GM23248 (cell line): ENCODE data around the gene KISS1. TPM values are rescaled to one million over a fixed set of nuclear protein-coding genes. Genes with fewer than 3 reads are reported as not detected.
A peak's percentile ranks its signal among the peaks of the same experiment; 100 is the strongest.

ENCODE experiments used
- DNase-seq: peaks from one replicate; pipeline ENCODE4 v3.0.0-alpha.2; 2015
- H2AFZ ChIP-seq: fragments of 200-600 bp; sonication (generic); 2 replicates; pipeline ENCODE4 v1.6.1; 2016; ENCODE audit warnings: antibody characterized with exemption
- H3F3A ChIP-seq: fragments of 200-600 bp; sonication (generic); 2 replicates; pipeline ENCODE4 v1.6.1; 2016; ENCODE audit warnings: mild to moderate bottlenecking, antibody characterized with exemption, mixed run types; ENCODE audit not compliant: insufficient read depth
- H3K27ac ChIP-seq: fragments of 200-600 bp; sonication (generic); 2 replicates; pipeline ENCODE4 v1.5.1; 2016; ENCODE audit warnings: mild to moderate bottlenecking
- H3K27me3 ChIP-seq: fragments of 200-600 bp; sonication (generic); replicated peaks from 2 replicates; pipeline ENCODE4 v1.6.1; 2016; ENCODE audit warnings: mild to moderate bottlenecking; ENCODE audit not compliant: insufficient read depth
- H3K36me3 ChIP-seq: fragments of 200-600 bp; sonication (generic); 2 replicates; pipeline ENCODE4 v1.6.1; 2016; ENCODE audit warnings: low read depth, mild to moderate bottlenecking
- H3K4me1 ChIP-seq: fragments of 200-600 bp; sonication (generic); 2 replicates; pipeline ENCODE4 v1.6.1; 2016; ENCODE audit warnings: mild to moderate bottlenecking; ENCODE audit not compliant: insufficient read depth
- H3K4me2 ChIP-seq: fragments of 200-600 bp; sonication (generic); one replicate; pipeline ENCODE4 v1.6.1; 2016; ENCODE audit warnings: mild to moderate bottlenecking; ENCODE audit not compliant: unreplicated experiment
- H3K4me3 ChIP-seq: fragments of 200-600 bp; sonication (generic); 2 replicates; pipeline ENCODE4 v1.5.1; 2016; ENCODE audit warnings: mild to moderate bottlenecking
- H3K79me2 ChIP-seq: fragments of 200-600 bp; sonication (generic); 2 replicates; pipeline ENCODE4 v1.6.1; 2016; ENCODE audit warnings: mild to moderate bottlenecking; ENCODE audit not compliant: insufficient read depth
- H3K9ac ChIP-seq: fragments of 200-600 bp; sonication (generic); 2 replicates; pipeline ENCODE4 v1.6.1; 2016; ENCODE audit warnings: mild to moderate bottlenecking
- H3K9me2 ChIP-seq: fragments of 200-600 bp; sonication (generic); 2 replicates; pipeline ENCODE4 v1.6.1; 2016; ENCODE audit warnings: mixed run types, mild to moderate bottlenecking, moderate library complexity; ENCODE audit not compliant: insufficient read depth
- H3K9me3 ChIP-seq: fragments of 200-600 bp; sonication (generic); one replicate; pipeline ENCODE4 v1.6.1; 2017; ENCODE audit warnings: low read depth
- H4K20me1 ChIP-seq: fragments of 200-600 bp; sonication (generic); 2 replicates; pipeline ENCODE4 v1.6.0; 2016; ENCODE audit not compliant: insufficient read depth
- EZH2 ChIP-seq: fragments of 200-600 bp; sonication (generic); IDR thresholded peaks from 2 replicates; pipeline ENCODE4 v1.6.1; 2018; ENCODE audit warnings: antibody characterized with exemption, mild to moderate bottlenecking; ENCODE audit not compliant: insufficient read depth, poor library complexity, severe bottlenecking
- EZH2phosphoT487 ChIP-seq: fragments of 200-600 bp; sonication (generic); IDR thresholded peaks from 2 replicates; pipeline ENCODE4 v1.6.1; 2018; ENCODE audit warnings: antibody characterized with exemption, moderate library complexity, mild to moderate bottlenecking, low read depth; ENCODE audit not compliant: insufficient read depth
- WGBS, 2 experiments: methylation state at CpG; one replicate each; pipeline ENCODE4 v1.1.6; 2015 to 2017; ENCODE audit warnings: low lambda C conversion rate in 2 of 2, low coverage in 1 of 2; ENCODE audit errors: missing lambda C conversion rate in 2 of 2; 5-methylcytosine and 5-hydroxymethylcytosine counted together
- in situ Hi-C: fragments of 300-500 bp; cut with MboI; formaldehyde crosslinking; loops from 2 replicates; pipeline ENCODE4 v1.15.0; 2020
- polyA plus RNA-seq: library from polyadenylated mRNA; unstranded; fragments of >200 nt; fragmentation: Nextera tagmentation; extraction: Ambion mirVana; gene quantifications from 2 replicates; pipeline ENCODE4 v1.2.1, GENCODE V29; 2016
- total RNA-seq: library from RNA; depleted of rRNA; stranded (reverse); fragments of >200 nt; shearing (Covaris generic); gene quantifications from 2 replicates; pipeline ENCODE4 v1.2.3, GENCODE V29; 2014

The KISS1 gene
- total and polyA plus RNA-seq, 2 experiments from 2014 or later, result not detected

DNA sequence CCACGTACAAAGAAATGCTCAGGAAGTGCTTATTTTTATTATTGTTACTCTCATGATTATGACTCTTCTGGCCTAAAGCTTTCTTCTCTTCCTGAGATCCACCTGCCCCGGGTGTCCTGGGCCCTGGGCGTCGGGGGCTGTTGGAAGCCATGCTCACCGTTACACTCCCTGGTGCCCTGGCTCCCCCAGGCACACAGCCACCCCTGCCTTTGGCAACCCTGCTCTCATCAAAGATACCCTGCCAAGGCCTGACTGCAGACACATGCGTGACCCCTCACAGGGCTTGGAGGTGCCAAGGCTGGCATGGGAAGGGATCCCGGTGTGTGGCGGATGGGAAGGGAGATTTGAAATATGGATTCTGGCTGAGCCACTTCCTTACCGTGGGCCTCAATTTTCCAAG lies 3.3 kb upstream of the KISS1 start:
- Histone ChIP-seq H3K36me3 (no peaks in the 10 kb centered on the region), H3K9ac (no peak overlapping the region), H3K79me2 (no peaks in the 10 kb centered on the region), H3K9me2 (no peaks in the 10 kb centered on the region), H3K4me2 (no peak overlapping the region), H4K20me1 (no peaks in the 10 kb centered on the region), H3F3A (0 out of 2 replicates have a peak, but pooled peaks cover 3% of the 10 kb centered on the region), H3K4me3 (no peak overlapping the region), H3K27me3 (0 out of 2 replicates have a peak, but pooled peaks cover 2% of the 10 kb centered on the region), H3K9me3 (no peaks in the 10 kb centered on the region), H2AFZ (0 out of 2 replicates have a peak overlapping the region, but pooled peaks have one; percentile 23), H3K4me1 (peaks cover 18% of the 10 kb centered on the region), H3K27ac (no peak overlapping the region)
- TF ChIP-seq EZH2phosphoT487 (no peak), EZH2 (no peak)
- 83 to 85% methylated on average over 9 of the region's 9 CpGs for WGBS, 2 experiments
- DNase-seq, result no peak
- in situ Hi-C loops, result no loop called here

DNA sequence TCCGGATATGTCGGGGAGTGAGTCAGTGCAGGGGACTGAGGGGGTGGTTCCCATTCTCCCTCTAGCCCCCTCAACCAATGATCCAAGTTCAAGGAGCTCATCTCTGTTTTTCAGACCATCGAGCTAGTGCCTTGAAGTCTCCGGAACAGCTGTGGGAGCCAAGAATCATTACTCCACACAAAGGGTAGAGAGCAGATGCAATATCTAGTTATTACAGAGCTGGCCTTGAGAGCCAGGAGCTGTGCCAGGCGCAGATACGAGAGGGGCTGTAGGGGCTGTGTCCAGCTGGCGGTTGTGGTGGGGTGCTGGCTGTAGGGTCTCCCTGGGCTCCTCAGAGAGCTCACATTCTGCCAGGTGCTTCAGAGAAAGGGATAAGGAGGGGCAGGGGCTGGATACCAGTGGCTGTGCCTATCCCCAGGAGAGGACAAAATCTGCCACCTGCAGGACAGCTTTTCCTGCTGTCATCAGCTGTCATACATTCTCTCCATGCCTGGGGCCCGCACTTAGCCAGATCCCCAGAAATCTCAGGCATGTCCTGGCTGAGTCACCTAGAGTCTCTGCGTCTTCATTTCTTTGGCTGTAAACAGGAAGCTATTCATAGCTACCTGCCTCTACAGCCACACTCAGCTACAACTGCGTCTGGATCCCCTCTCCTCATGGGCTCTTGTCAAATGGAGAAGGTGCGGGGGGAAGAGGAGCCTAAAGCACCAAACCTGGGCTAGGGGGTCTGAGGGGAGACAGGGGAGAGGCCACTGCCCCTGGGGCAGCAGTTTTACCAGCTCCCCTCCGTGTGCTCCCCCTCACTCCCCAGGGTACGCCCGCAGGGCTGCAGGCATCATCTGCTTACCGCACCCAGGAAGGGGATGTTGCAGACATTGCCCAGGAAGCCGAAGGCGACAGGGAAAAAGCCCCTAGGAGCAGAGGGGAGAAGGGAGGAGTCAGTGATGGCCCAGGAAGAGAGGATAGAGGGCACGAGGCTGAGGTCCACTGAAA lies 2.4 kb upstream of the KISS1 start:
- Histone ChIP-seq H3K4me3 (no peak overlapping the region), H3K4me2 (peak overlapping the region; percentile 34), H3K4me1 (peaks cover 18% of the 10 kb centered on the region), H3F3A (0 out of 2 replicates have a peak, but pooled peaks cover 3% of the 10 kb centered on the region), H3K27ac (no peak overlapping the region), H4K20me1 (no peaks in the 10 kb centered on the region), H3K27me3 (no peaks in the 10 kb centered on the region; the same call in 1 of the 2 replicates), H3K36me3 (no peaks in the 10 kb centered on the region), H3K9me2 (no peaks in the 10 kb centered on the region), H2AFZ (peak overlapping the region; percentile 23; the same call in 1 of the 2 replicates), H3K79me2 (no peaks in the 10 kb centered on the region), H3K9me3 (no peaks in the 10 kb centered on the region), H3K9ac (no peak overlapping the region)
- TF ChIP-seq EZH2, result no peak
- TF ChIP-seq EZH2phosphoT487, result no peak
- 65 to 70% methylated on average over 18 of the region's 18 CpGs for WGBS, 2 experiments
- in situ Hi-C loops, result no loop called here
- peak; percentile 83 for DNase-seq

DNA sequence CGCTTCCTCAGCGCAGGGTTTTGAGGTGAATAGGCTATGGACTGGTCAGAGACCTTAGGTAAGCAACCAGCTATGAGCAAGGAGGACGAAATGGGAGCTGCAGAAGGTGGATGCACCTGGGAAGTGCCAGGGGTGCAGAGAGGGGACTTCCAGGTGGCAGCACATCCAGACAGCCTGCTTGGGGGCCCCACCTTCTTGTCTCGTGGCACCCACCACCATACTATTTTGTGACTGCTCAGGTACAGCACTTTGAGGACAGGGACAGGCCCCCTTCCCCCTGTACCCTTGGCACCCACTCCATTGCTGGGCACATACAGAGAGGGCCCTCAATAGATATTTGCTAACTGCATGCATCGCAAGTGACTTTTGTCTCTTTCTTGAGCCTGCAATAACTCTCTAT lies 777 bp upstream of the KISS1 start:
- H3K36me3 ChIP-seq, result no peaks in the 10 kb centered on the region
- H3K27ac ChIP-seq, result no peak overlapping the region
- no peak for DNase-seq
- peaks cover 18% of the 10 kb centered on the region for H3K4me1 ChIP-seq
- H3K4me3 ChIP-seq, result no peak overlapping the region
- H3K4me2 ChIP-seq, result no peak overlapping the region
- no peak overlapping the region for H3K9ac ChIP-seq
- 0 out of 2 replicates have a peak, but pooled peaks cover 3% of the 10 kb centered on the region for H3F3A ChIP-seq
- no peak overlapping the region for H2AFZ ChIP-seq
- WGBS, 2 experiments, result 84 to 87% methylated on average over 5 of the region's 5 CpGs
- TF ChIP-seq EZH2phosphoT487 (no peak), EZH2 (no peak)
- H3K9me2 ChIP-seq, result no peaks in the 10 kb centered on the region
- H3K79me2 ChIP-seq, result no peaks in the 10 kb centered on the region
- no peaks in the 10 kb centered on the region for H4K20me1 ChIP-seq
- in situ Hi-C loops, result no loop called here
- peaks cover 5% of the 10 kb centered on the region; the same call in 1 of the 2 replicates for H3K27me3 ChIP-seq
- no peaks in the 10 kb centered on the region for H3K9me3 ChIP-seq

DNA sequence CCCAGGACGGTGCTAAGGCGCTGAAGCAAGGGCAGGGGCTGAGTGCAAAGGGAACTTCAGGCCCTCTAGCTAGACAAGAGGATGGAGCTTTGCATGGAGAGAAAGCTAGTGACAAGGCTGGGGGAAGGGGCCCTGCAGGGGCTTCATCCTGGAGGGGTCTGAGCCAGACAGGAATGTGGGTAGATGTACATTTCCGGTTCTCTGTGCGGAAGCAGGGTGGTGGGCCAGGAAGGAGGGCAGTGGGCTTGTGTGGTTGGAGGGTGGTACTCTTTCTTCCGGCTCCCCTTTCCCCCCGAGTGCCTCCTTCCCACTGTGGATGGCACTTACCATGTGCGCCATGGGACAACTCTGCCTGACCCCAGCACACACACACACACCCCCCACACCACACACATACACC lies 1.5 kb downstream of the KISS1 start:
- Histone ChIP-seq H3K9me2 (no peaks in the 10 kb centered on the region), H4K20me1 (no peaks in the 10 kb centered on the region), H3F3A (0 out of 2 replicates have a peak, but pooled peaks cover 3% of the 10 kb centered on the region), H2AFZ (no peak overlapping the region), H3K9me3 (no peaks in the 10 kb centered on the region), H3K36me3 (no peaks in the 10 kb centered on the region), H3K79me2 (no peaks in the 10 kb centered on the region), H3K27me3 (peaks cover 5% of the 10 kb centered on the region; the same call in 1 of the 2 replicates), H3K9ac (no peak overlapping the region), H3K4me1 (peaks cover 21% of the 10 kb centered on the region), H3K4me3 (no peak overlapping the region), H3K27ac (no peak overlapping the region), H3K4me2 (no peak overlapping the region)
- DNase-seq, result no peak
- TF ChIP-seq EZH2 (no peak), EZH2phosphoT487 (no peak)
- WGBS, 2 experiments, result 93 to 97% methylated on average over 4 to 7 of the region's 7 CpGs
- in situ Hi-C loops, result no loop called here
